Tibial artery (tissue), 4 donors: ENCODE measurements around the gene EPX.

Experiments
- DNase-seq, 2 donors: peaks; one replicate each; pipeline ENCODE4 v3.0.0-alpha.2; 2019
- H3K27ac ChIP-seq, 2 donors: fragments of 200-600 bp; sonication (generic) in 1 of 2; 1 replicate in 1 of 2; 2 replicates in 1 of 2; pipeline ENCODE4 v1.5.1; 2018 to 2019; ENCODE audit warnings: mild to moderate bottlenecking in 1 of 2
- H3K27me3 ChIP-seq, 2 donors: fragments of 200-600 bp; sonication (generic) in 1 of 2; one replicate each; pipeline versions ENCODE4 v1.5.1 to v1.6.0; 2016 to 2019
- H3K36me3 ChIP-seq, 3 donors: fragments of 200-600 bp; sonication (generic) in 2 of 3; one replicate each; pipeline ENCODE4 v1.5.1; 2016 to 2019; ENCODE audit warnings: mild to moderate bottlenecking in 2 of 3
- H3K4me1 ChIP-seq, 4 donors: fragments of 200-600 bp; sonication (generic) in 2 of 4; 1 replicate in 3 of 4; 2 replicates in 1 of 4; pipeline ENCODE4 v1.5.1; 2016 to 2019
- H3K4me3 ChIP-seq, 2 donors: fragments of 200-600 bp; sonication (generic) in 1 of 2; 1 replicate in 1 of 2; 2 replicates in 1 of 2; pipeline ENCODE4 v1.5.1; 2018 to 2019; ENCODE audit warnings: mild to moderate bottlenecking in 2 of 2
- H3K9me3 ChIP-seq, 3 donors: fragments of 200-600 bp; sonication (generic) in 1 of 3; one replicate each; pipeline ENCODE4 v1.5.1; 2016 to 2019
- intact Hi-C: fragments of 100-400 bp; cut with DNase I; formaldehyde crosslinking; loops from one replicate; pipeline ENCODE4 v1.15.0; 2023; ENCODE audit warnings: low total_unique reads
- TF ChIP-seq, protein P1 (sequence below), 2 experiments: fragments of 200-600 bp in 1 of 2; fragments of 450-650 bp in 1 of 2; IDR thresholded peaks; one replicate each; pipeline ENCODE4 v1.5.1; 2017 to 2019; ENCODE audit warnings: antibody characterized with exemption in 2 of 2, mild to moderate bottlenecking in 1 of 2, moderate library complexity in 1 of 2

Gene EPX

DNA sequence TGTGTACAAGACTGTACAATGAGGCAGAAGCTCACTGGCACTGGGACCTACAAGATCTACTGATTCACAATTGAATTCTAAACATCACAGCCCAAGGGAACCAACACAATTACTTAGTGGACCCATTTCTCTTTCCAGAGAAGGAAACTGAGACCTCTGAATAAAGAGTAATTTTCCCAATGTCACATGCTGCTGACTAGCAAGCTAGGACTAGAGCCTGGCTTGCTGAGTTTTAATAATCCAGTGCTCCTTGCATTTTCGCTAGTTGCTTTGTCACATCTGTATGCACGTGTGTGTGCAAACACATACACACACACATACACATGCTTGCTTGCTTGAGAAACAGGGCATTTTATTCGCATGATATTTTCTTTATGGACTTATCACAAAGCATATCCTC lies 42.0 kb downstream of the EPX start:
- DNase-seq = no peak
- H3K9me3 ChIP-seq = no peaks in the 10 kb centered on the region
- no peaks in the 10 kb centered on the region for H3K36me3 ChIP-seq
- TF ChIP-seq, protein P1, sequence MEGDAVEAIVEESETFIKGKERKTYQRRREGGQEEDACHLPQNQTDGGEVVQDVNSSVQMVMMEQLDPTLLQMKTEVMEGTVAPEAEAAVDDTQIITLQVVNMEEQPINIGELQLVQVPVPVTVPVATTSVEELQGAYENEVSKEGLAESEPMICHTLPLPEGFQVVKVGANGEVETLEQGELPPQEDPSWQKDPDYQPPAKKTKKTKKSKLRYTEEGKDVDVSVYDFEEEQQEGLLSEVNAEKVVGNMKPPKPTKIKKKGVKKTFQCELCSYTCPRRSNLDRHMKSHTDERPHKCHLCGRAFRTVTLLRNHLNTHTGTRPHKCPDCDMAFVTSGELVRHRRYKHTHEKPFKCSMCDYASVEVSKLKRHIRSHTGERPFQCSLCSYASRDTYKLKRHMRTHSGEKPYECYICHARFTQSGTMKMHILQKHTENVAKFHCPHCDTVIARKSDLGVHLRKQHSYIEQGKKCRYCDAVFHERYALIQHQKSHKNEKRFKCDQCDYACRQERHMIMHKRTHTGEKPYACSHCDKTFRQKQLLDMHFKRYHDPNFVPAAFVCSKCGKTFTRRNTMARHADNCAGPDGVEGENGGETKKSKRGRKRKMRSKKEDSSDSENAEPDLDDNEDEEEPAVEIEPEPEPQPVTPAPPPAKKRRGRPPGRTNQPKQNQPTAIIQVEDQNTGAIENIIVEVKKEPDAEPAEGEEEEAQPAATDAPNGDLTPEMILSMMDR (IDR thresholded peaks at IDR 0.05) = no peak
- no peak overlapping the region for H3K27ac ChIP-seq
- H3K4me3 ChIP-seq = no peak overlapping the region
- H3K27me3 ChIP-seq = peaks cover 0 to 41% of the 10 kb centered on the region in 2 donors
- H3K4me1 ChIP-seq = no peaks in the 10 kb centered on the region
- intact Hi-C loops = no loop called here

GRCh38 chr17:58235821-58236220 lies 43.3 kb downstream of the EPX start:
- Histone ChIP-seq H3K9me3 (no peaks in the 10 kb centered on the region), H3K4me3 (no peak overlapping the region), H3K27me3 (peaks cover 0 to 41% of the 10 kb centered on the region in 2 donors), H3K36me3 (no peaks in the 10 kb centered on the region), H3K27ac (no peak overlapping the region), H3K4me1 (no peaks in the 10 kb centered on the region)
- DNase-seq = no peak
- TF ChIP-seq, protein P1 (IDR thresholded peaks at IDR 0.05) = no peak
- intact Hi-C loops = no loop called here

- H3K36me3 ChIP-seq = no peaks in the 10 kb centered on the region
- H3K4me1 ChIP-seq = no peaks in the 10 kb centered on the region
- H3K27ac ChIP-seq = no peak overlapping the region
- H3K4me3 ChIP-seq = no peak overlapping the region
- TF ChIP-seq, protein P1 (IDR thresholded peaks at IDR 0.05) = no peak
- intact Hi-C loops = no loop called here
- H3K9me3 ChIP-seq = no peaks in the 10 kb centered on the region
- H3K27me3 ChIP-seq = peaks cover 0 to 41% of the 10 kb centered on the region in 2 donors
- DNase-seq = no peak
Observed at GRCh38 chr17:58236394-58236793, 43.9 kb downstream of the EPX start.

GRCh38 chr17:58238147-58238634 lies 45.7 kb downstream of the EPX start, which contains the start of gene LPO:
Gene LPO (plus strand): TSS chr17:58238584. CDS start chr17:58242980, 4,396 bp downstream.
- Histone ChIP-seq H3K27ac (no peak within 1 kb of the TSS), H3K9me3 (no peaks in the 10 kb centered on the region), H3K36me3 (no peaks in the 10 kb centered on the region), H3K4me3 (no peak within 1 kb of the TSS), H3K4me1 (no peaks in the 10 kb centered on the region), H3K27me3 (peaks cover 0 to 46% of the 10 kb centered on the region in 2 donors)
- intact Hi-C loops = no loop called here
- no peak for DNase-seq
- TF ChIP-seq, protein P1 (IDR thresholded peaks at IDR 0.05) = no peak

GRCh38 chr17:58239987-58240386 lies 47.5 kb downstream of the EPX start:
- Histone ChIP-seq H3K4me3 (no peak overlapping the region), H3K27me3 (peaks cover 0 to 44% of the 10 kb centered on the region in 2 donors), H3K36me3 (no peaks in the 10 kb centered on the region), H3K27ac (no peak overlapping the region), H3K4me1 (no peaks in the 10 kb centered on the region), H3K9me3 (no peaks in the 10 kb centered on the region)
- DNase-seq = no peak
- intact Hi-C loops = no loop called here
- TF ChIP-seq, protein P1 (IDR thresholded peaks at IDR 0.05) = no peak
